GM18519 (cell line): ENCODE data around the gene MYOF.

Source experiments
- ATAC-seq: cut with Tn5 transposase; IDR thresholded peaks from one replicate; pipeline ENCODE4 v1.9.1; 2021; ENCODE audit warnings: mild to moderate bottlenecking, moderate library complexity; ENCODE audit not compliant: unreplicated experiment, low FRiP score

MYOF gene

GRCh38 chr10:93272884-93273675 is 209.1 kb downstream of the MYOF start:
- ATAC-seq: no peak

- no peak for ATAC-seq
Observed at GRCh38 chr10:93271347-93271746, 210.8 kb downstream of the MYOF start.

- no peak for ATAC-seq
Observed at GRCh38 chr10:93269281-93269680, 212.9 kb downstream of the MYOF start.

- no peak for ATAC-seq
Observed at GRCh38 chr10:93268021-93268420, 214.1 kb downstream of the MYOF start.

GRCh38 chr10:93267521-93267920 is 214.6 kb downstream of the MYOF start:
- ATAC-seq: peak; percentile 99

- ATAC-seq: no peak
Observed at GRCh38 chr10:93266858-93267257, 215.3 kb downstream of the MYOF start.

GRCh38 chr10:93261961-93262610 is 220.0 kb downstream of the MYOF start:
- no peak for ATAC-seq

- ATAC-seq: no peak
Observed at GRCh38 chr10:93261089-93261488, 221.0 kb downstream of the MYOF start.

- ATAC-seq: no peak
Observed at GRCh38 chr10:93259126-93259525, 223.0 kb downstream of the MYOF start.
